ENCODE results near the gene CDKL5. TPM values are rescaled to one million over a fixed set of nuclear protein-coding genes. Genes with fewer than 3 reads are reported as not detected.

CDKL5 gene
- total and polyA plus RNA-seq, 10 donors: 0.24 to 10.6 (median 7.0) TPM

GRCh38 chrX:18542131-18542530, 116.7 kb downstream of the CDKL5 start:
- TF ChIP-seq POLR2A (IDR thresholded peaks at IDR 0.05) (no peak), CTCF (IDR thresholded peaks at IDR 0.05 in 8 of 11, conservative IDR thresholded peaks at IDR 0.05 in 3 of 11) (no peak), POLR2AphosphoS5 (IDR thresholded peaks at IDR 0.05) (no peak)
- no peaks in the 10 kb centered on the region for H3K27me3 ChIP-seq (replicated peaks in 1 of 7)
- H3K4me3 ChIP-seq: no peak overlapping the region
- intact Hi-C loops (cut with DNase I; ENCODE audit: low total_unique reads): no loop called here
- DNase-seq: no peak
- no peaks in the 10 kb centered on the region for H3K4me1 ChIP-seq
- no peaks in the 10 kb centered on the region for H3K36me3 ChIP-seq
- H3K27ac ChIP-seq: no peak overlapping the region
- H3K9me3 ChIP-seq: no peaks in the 10 kb centered on the region
- 77 to 95% (median 90%) methylated on average over 3 of the region's 3 CpGs for WGBS, 5 donors

- WGBS, 5 donors: 90 to 100% (median 95%) methylated on average over 6 of the region's 6 CpGs
- Histone ChIP-seq H3K4me1 (no peaks in the 10 kb centered on the region), H3K36me3 (no peaks in the 10 kb centered on the region), H3K27me3 (replicated peaks in 1 of 7) (no peaks in the 10 kb centered on the region), H3K9me3 (no peaks in the 10 kb centered on the region), H3K27ac (no peak overlapping the region), H3K4me3 (no peak overlapping the region)
- DNase-seq: no peak
- TF ChIP-seq POLR2A (IDR thresholded peaks at IDR 0.05): no peak
- TF ChIP-seq POLR2AphosphoS5 (IDR thresholded peaks at IDR 0.05): no peak
- TF ChIP-seq CTCF (IDR thresholded peaks at IDR 0.05 in 8 of 11, conservative IDR thresholded peaks at IDR 0.05 in 3 of 11): no peak
- intact Hi-C loops (cut with DNase I; ENCODE audit: low total_unique reads): no loop called here
Observed at GRCh38 chrX:18542905-18543304, 117.5 kb downstream of the CDKL5 start.

GRCh38 chrX:18543738-18544137, 118.3 kb downstream of the CDKL5 start:
- Histone ChIP-seq H3K27ac (no peak overlapping the region), H3K27me3 (replicated peaks in 1 of 7) (no peaks in the 10 kb centered on the region), H3K9me3 (no peaks in the 10 kb centered on the region), H3K36me3 (no peaks in the 10 kb centered on the region), H3K4me1 (no peaks in the 10 kb centered on the region), H3K4me3 (no peak overlapping the region)
- DNase-seq: no peak
- WGBS, 5 donors: 95 to 100% (median 100%) methylated on average over 1 of the region's 1 CpG
- intact Hi-C loops (cut with DNase I; ENCODE audit: low total_unique reads): no loop called here
- no peak for TF ChIP-seq POLR2A (IDR thresholded peaks at IDR 0.05)
- TF ChIP-seq CTCF (IDR thresholded peaks at IDR 0.05 in 8 of 11, conservative IDR thresholded peaks at IDR 0.05 in 3 of 11): no peak
- no peak for TF ChIP-seq POLR2AphosphoS5 (IDR thresholded peaks at IDR 0.05)

- intact Hi-C loops (cut with DNase I; ENCODE audit: low total_unique reads): no loop called here
- Histone ChIP-seq H3K36me3 (no peaks in the 10 kb centered on the region), H3K9me3 (no peaks in the 10 kb centered on the region), H3K4me3 (no peak overlapping the region), H3K4me1 (no peaks in the 10 kb centered on the region), H3K27me3 (replicated peaks in 1 of 7) (no peaks in the 10 kb centered on the region), H3K27ac (no peak overlapping the region)
- no peak for DNase-seq
- 83 to 100% (median 95%) methylated on average over 2 of the region's 2 CpGs for WGBS, 5 donors
- TF ChIP-seq POLR2A (IDR thresholded peaks at IDR 0.05): no peak
- TF ChIP-seq POLR2AphosphoS5 (IDR thresholded peaks at IDR 0.05): no peak
- no peak for TF ChIP-seq CTCF (IDR thresholded peaks at IDR 0.05 in 8 of 11, conservative IDR thresholded peaks at IDR 0.05 in 3 of 11)
Observed at GRCh38 chrX:18545771-18546170, 120.4 kb downstream of the CDKL5 start.

Measured in spleen (tissue), 11 donors.